NOMO-1 (cell line): ENCODE results near the gene MAPK7.
"Not testable (repeated sequence)": the region's sequence is repeated elsewhere in the genome, so short reads cannot be mapped to it uniquely, and the experiment has no call there.

Experiments used
- DNase-seq, 2 experiments: peaks; one replicate each; lab custom pipeline; 2025; ENCODE audit not compliant: unreplicated experiment in 2 of 2; lab: John Stamatoyannopoulos, UW

The MAPK7 gene

GRCh38 chr17:19342611-19343255 lies 35.6 kb upstream of the MAPK7 start:
- no peak for DNase-seq

GRCh38 chr17:19343256-19343630 lies 35.1 kb upstream of the MAPK7 start:
- no peak for DNase-seq

GRCh38 chr17:19343671-19344151 lies 34.6 kb upstream of the MAPK7 start:
- DNase-seq, result no peak

- DNase-seq, result no peak
Observed at GRCh38 chr17:19344311-19345066, 33.8 kb upstream of the MAPK7 start.

GRCh38 chr17:19345067-19345460 lies 33.2 kb upstream of the MAPK7 start:
- no peak for DNase-seq

- no peak for DNase-seq
Observed at GRCh38 chr17:19345486-19346350, 32.6 kb upstream of the MAPK7 start.

- DNase-seq, result no peak
Observed at GRCh38 chr17:19346351-19347255, 31.7 kb upstream of the MAPK7 start.

GRCh38 chr17:19347323-19348080 lies 30.8 kb upstream of the MAPK7 start:
- no peak for DNase-seq

GRCh38 chr17:19348081-19348650 lies 30.1 kb upstream of the MAPK7 start:
- no peak for DNase-seq

- DNase-seq, result no peak
Observed at GRCh38 chr17:19348806-19349205, 29.5 kb upstream of the MAPK7 start.

GRCh38 chr17:19353401-19353800 lies 24.9 kb upstream of the MAPK7 start:
- DNase-seq, result not testable (repeated sequence)

GRCh38 chr17:19354748-19355147 lies 23.6 kb upstream of the MAPK7 start:
- no peak for DNase-seq

GRCh38 chr17:19357351-19357750 lies 20.9 kb upstream of the MAPK7 start:
- DNase-seq, result no peak

- no peak for DNase-seq
Observed at GRCh38 chr17:19357761-19358160, 20.5 kb upstream of the MAPK7 start.

- no peak for DNase-seq
Observed at GRCh38 chr17:19359151-19359550, 19.1 kb upstream of the MAPK7 start.

GRCh38 chr17:19359856-19360255 lies 18.4 kb upstream of the MAPK7 start:
- no peak for DNase-seq

- DNase-seq, result no peak
Observed at GRCh38 chr17:19360772-19361171, 17.5 kb upstream of the MAPK7 start.

GRCh38 chr17:19361326-19361725 lies 17.0 kb upstream of the MAPK7 start:
- no peak for DNase-seq

- DNase-seq, result no peak
Observed at GRCh38 chr17:19361944-19362276, 16.4 kb upstream of the MAPK7 start.
